H1 (cell line): ENCODE measurements around the gene TLE1. TPM values are rescaled to one million over a fixed set of nuclear protein-coding genes. Genes with fewer than 3 reads are reported as not detected.

Experiments used
- CBX5 ChIP-seq: fragments of 300-800, 300-1000 bp; sonication (generic); IDR thresholded peaks from 2 replicates; pipeline ENCODE4 v1.7.1; 2016; ENCODE audit warnings: antibody characterized with exemption, low read length, low read depth
- CEBPB ChIP-seq: IDR thresholded peaks from 2 replicates; pipeline ENCODE4 v1.6.1; 2012; ENCODE audit warnings: low read depth, low read length
- EGR1 ChIP-seq: IDR thresholded peaks from 2 replicates; pipeline ENCODE4 v1.6.1; 2011; ENCODE audit warnings: low read depth, low read length, borderline replicate concordance
- GTF2F1 ChIP-seq: IDR thresholded peaks from 2 replicates; pipeline ENCODE4 v1.6.1; 2012; ENCODE audit warnings: low read depth, low read length, improper control_type of control experiment, borderline replicate concordance
- HDAC6 ChIP-seq: IDR thresholded peaks from one replicate; pipeline ENCODE4 v1.7.1; 2012; ENCODE audit warnings: low read depth, mild to moderate bottlenecking, inconsistent platforms, low read length, moderate library complexity
- JUND ChIP-seq: IDR thresholded peaks from 2 replicates; pipeline ENCODE4 v1.6.1; 2011; ENCODE audit warnings: mild to moderate bottlenecking, improper control_type of control experiment, low read length
- KDM5A ChIP-seq: fragments of 200-600 bp; IDR thresholded peaks from 2 replicates; pipeline ENCODE4 v1.7.1; 2012; ENCODE audit warnings: mild to moderate bottlenecking, low read length, inconsistent platforms, mixed read lengths
- RAD21 ChIP-seq, 2 experiments: IDR thresholded peaks in 1 of 2; conservative IDR thresholded peaks in 1 of 2; 2 replicates each; pipeline ENCODE4 v1.6.1; 2011; ENCODE audit warnings: low read depth in 2 of 2, low read length in 2 of 2, improper control_type of control experiment in 1 of 2, inconsistent platforms in 1 of 2, mild to moderate bottlenecking in 1 of 2, moderate library complexity in 1 of 2
- RNF2 ChIP-seq: fragments of 200-900, 300-1000 bp; sonication (generic); IDR thresholded peaks from 2 replicates; pipeline ENCODE4 v1.7.1; 2016; ENCODE audit warnings: borderline replicate concordance, low read depth, mild to moderate bottlenecking, antibody characterized with exemption, low read length; ENCODE audit not compliant: poor library complexity, severe bottlenecking; ENCODE audit errors: missing control alignments
- polyA plus RNA-seq, 7 experiments: library from polyadenylated mRNA; depleted of rRNA in 3 of 7; stranded (reverse) in 5 of 7; unstranded in 2 of 7; fragments of >200 nt in 5 of 7; fragments of 200-250 nt in 2 of 7; gene quantifications; 1 replicate in 5 of 7; 2 replicates in 1 of 7; 4 replicates in 1 of 7; pipeline versions ENCODE4 v1.2.1 to v1.2.3, GENCODE V29; 2011 to 2013; ENCODE audit warnings: missing spikeins in 2 of 7, mixed read lengths in 2 of 7
- total RNA-seq: library from RNA; stranded (reverse); fragmentation: NEBNext Ultra II Directional; extraction: Animal tissue kit (Norgen Biotek cat#: 25700); gene quantifications from 2 replicates; pipeline ENCODE4 v1.2.1, GENCODE V29; 2021
- TF ChIP-seq, protein P1 (sequence below): fragments of 300-600 bp; sonication (generic); IDR thresholded peaks from 2 replicates; pipeline ENCODE4 v1.7.1; 2012; ENCODE audit warnings: low read length, moderate library complexity, mild to moderate bottlenecking, inconsistent platforms; ENCODE audit not compliant: insufficient replicate concordance

The TLE1 gene
- total and polyA plus RNA-seq, 2 of the 8 experiments (the other 6 are each of a cell fraction or from before 2014, with no cell fraction given): 81.8 to 91.6 TPM

DNA sequence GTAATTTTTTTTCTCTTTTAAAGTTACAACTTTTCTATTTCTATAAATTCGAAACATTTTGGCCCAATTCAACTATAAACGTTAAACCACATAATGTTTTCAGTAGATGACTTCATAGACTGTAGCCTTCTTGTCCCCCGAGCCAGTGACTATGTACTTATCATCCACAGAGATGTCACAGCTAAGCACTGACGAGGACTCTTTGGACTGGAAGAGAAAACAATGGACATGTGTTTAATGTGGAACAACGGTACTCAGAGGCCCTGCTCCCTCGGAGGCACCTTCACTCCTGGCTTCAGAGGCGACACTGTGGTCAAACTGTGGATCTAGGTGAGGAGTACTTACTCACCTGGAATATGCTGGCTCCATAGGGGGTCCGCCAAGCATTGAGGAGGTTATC is 105.2 kb downstream of the TLE1 start (continued):
- TF ChIP-seq, protein P1, sequence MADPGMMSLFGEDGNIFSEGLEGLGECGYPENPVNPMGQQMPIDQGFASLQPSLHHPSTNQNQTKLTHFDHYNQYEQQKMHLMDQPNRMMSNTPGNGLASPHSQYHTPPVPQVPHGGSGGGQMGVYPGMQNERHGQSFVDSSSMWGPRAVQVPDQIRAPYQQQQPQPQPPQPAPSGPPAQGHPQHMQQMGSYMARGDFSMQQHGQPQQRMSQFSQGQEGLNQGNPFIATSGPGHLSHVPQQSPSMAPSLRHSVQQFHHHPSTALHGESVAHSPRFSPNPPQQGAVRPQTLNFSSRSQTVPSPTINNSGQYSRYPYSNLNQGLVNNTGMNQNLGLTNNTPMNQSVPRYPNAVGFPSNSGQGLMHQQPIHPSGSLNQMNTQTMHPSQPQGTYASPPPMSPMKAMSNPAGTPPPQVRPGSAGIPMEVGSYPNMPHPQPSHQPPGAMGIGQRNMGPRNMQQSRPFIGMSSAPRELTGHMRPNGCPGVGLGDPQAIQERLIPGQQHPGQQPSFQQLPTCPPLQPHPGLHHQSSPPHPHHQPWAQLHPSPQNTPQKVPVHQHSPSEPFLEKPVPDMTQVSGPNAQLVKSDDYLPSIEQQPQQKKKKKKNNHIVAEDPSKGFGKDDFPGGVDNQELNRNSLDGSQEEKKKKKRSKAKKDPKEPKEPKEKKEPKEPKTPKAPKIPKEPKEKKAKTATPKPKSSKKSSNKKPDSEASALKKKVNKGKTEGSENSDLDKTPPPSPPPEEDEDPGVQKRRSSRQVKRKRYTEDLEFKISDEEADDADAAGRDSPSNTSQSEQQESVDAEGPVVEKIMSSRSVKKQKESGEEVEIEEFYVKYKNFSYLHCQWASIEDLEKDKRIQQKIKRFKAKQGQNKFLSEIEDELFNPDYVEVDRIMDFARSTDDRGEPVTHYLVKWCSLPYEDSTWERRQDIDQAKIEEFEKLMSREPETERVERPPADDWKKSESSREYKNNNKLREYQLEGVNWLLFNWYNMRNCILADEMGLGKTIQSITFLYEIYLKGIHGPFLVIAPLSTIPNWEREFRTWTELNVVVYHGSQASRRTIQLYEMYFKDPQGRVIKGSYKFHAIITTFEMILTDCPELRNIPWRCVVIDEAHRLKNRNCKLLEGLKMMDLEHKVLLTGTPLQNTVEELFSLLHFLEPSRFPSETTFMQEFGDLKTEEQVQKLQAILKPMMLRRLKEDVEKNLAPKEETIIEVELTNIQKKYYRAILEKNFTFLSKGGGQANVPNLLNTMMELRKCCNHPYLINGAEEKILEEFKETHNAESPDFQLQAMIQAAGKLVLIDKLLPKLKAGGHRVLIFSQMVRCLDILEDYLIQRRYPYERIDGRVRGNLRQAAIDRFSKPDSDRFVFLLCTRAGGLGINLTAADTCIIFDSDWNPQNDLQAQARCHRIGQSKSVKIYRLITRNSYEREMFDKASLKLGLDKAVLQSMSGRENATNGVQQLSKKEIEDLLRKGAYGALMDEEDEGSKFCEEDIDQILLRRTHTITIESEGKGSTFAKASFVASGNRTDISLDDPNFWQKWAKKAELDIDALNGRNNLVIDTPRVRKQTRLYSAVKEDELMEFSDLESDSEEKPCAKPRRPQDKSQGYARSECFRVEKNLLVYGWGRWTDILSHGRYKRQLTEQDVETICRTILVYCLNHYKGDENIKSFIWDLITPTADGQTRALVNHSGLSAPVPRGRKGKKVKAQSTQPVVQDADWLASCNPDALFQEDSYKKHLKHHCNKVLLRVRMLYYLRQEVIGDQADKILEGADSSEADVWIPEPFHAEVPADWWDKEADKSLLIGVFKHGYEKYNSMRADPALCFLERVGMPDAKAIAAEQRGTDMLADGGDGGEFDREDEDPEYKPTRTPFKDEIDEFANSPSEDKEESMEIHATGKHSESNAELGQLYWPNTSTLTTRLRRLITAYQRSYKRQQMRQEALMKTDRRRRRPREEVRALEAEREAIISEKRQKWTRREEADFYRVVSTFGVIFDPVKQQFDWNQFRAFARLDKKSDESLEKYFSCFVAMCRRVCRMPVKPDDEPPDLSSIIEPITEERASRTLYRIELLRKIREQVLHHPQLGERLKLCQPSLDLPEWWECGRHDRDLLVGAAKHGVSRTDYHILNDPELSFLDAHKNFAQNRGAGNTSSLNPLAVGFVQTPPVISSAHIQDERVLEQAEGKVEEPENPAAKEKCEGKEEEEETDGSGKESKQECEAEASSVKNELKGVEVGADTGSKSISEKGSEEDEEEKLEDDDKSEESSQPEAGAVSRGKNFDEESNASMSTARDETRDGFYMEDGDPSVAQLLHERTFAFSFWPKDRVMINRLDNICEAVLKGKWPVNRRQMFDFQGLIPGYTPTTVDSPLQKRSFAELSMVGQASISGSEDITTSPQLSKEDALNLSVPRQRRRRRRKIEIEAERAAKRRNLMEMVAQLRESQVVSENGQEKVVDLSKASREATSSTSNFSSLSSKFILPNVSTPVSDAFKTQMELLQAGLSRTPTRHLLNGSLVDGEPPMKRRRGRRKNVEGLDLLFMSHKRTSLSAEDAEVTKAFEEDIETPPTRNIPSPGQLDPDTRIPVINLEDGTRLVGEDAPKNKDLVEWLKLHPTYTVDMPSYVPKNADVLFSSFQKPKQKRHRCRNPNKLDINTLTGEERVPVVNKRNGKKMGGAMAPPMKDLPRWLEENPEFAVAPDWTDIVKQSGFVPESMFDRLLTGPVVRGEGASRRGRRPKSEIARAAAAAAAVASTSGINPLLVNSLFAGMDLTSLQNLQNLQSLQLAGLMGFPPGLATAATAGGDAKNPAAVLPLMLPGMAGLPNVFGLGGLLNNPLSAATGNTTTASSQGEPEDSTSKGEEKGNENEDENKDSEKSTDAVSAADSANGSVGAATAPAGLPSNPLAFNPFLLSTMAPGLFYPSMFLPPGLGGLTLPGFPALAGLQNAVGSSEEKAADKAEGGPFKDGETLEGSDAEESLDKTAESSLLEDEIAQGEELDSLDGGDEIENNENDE: no peak
- TF ChIP-seq CBX5: no peak
- TF ChIP-seq JUND: no peak
- no peak for TF ChIP-seq GTF2F1
- TF ChIP-seq KDM5A: no peak
- TF ChIP-seq EGR1: no peak
- no peak for TF ChIP-seq RAD21 (IDR thresholded peaks at IDR 0.05 in 1 of 2, conservative IDR thresholded peaks at IDR 0.05 in 1 of 2; ENCODE audit: low read depth in 2 of 2, low read length in 2 of 2)
- no peak for TF ChIP-seq CEBPB
- TF ChIP-seq RNF2: no peak
- no peak for TF ChIP-seq HDAC6
